HEK293 (cell line): Measurements from ENCODE around the gene GRAP2.

Source experiments
- CTCF ChIP-seq: fragments of 450-650 bp; formaldehyde crosslinking; IDR thresholded peaks from 2 replicates; pipeline ENCODE4 v1.5.1; 2016; ENCODE audit warnings: missing biosample characterization, missing genetic modification characterization
- SALL2 ChIP-seq: fragments of 450-650 bp; formaldehyde crosslinking; IDR thresholded peaks from 2 replicates; pipeline ENCODE4 v1.5.0; 2017; ENCODE audit warnings: missing biosample characterization, mild to moderate bottlenecking, missing genetic modification characterization, borderline replicate concordance
- SCRT2 ChIP-seq: fragments of 450-650 bp; formaldehyde crosslinking; IDR thresholded peaks from 2 replicates; pipeline ENCODE4 v1.5.1; 2016; ENCODE audit warnings: missing biosample characterization, missing genetic modification characterization
- ZBTB1 ChIP-seq: fragments of 450-650 bp; formaldehyde crosslinking; IDR thresholded peaks from 2 replicates; pipeline ENCODE4 v1.5.1; 2016; ENCODE audit warnings: missing biosample characterization, missing genetic modification characterization
- ZNF37A ChIP-seq: fragments of 450-650 bp; IDR thresholded peaks from 2 replicates; pipeline ENCODE4 v1.5.1; 2018; ENCODE audit warnings: missing biosample characterization, missing genetic modification characterization
- ZNF449 ChIP-seq: fragments of 450-650 bp; formaldehyde crosslinking; IDR thresholded peaks from 2 replicates; pipeline ENCODE4 v1.5.1; 2017; ENCODE audit warnings: missing biosample characterization, mild to moderate bottlenecking, missing genetic modification characterization, moderate library complexity
- ZNF530 ChIP-seq: fragments of 450-650 bp; formaldehyde crosslinking; IDR thresholded peaks from 2 replicates; pipeline ENCODE4 v1.5.1; 2016; ENCODE audit warnings: low read depth, missing biosample characterization, missing genetic modification characterization
- TF ChIP-seq, protein P1 (sequence below): fragments of 450-650 bp; formaldehyde crosslinking; IDR thresholded peaks from 2 replicates; pipeline ENCODE4 v1.5.1; 2016; ENCODE audit warnings: missing biosample characterization, missing genetic modification characterization

GRCh38 chr22:39972641-39973040, 71.8 kb downstream of the GRAP2 start:
- TF ChIP-seq ZNF449 (tag by site-specific recombination) (no peak), CTCF (tag by site-specific recombination) (no peak), ZNF37A (tag by site-specific recombination) (no peak), SCRT2 (no peak), ZBTB1 (tag by site-specific recombination) (no peak), SALL2 (tag by site-specific recombination) (no peak), ZNF530 (tag by site-specific recombination) (no peak)
- TF ChIP-seq, protein P1, sequence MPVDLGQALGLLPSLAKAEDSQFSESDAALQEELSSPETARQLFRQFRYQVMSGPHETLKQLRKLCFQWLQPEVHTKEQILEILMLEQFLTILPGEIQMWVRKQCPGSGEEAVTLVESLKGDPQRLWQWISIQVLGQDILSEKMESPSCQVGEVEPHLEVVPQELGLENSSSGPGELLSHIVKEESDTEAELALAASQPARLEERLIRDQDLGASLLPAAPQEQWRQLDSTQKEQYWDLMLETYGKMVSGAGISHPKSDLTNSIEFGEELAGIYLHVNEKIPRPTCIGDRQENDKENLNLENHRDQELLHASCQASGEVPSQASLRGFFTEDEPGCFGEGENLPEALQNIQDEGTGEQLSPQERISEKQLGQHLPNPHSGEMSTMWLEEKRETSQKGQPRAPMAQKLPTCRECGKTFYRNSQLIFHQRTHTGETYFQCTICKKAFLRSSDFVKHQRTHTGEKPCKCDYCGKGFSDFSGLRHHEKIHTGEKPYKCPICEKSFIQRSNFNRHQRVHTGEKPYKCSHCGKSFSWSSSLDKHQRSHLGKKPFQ = no peak
